Left hindlimb (tissue), 1 donor: Measurements from ENCODE around the gene COL6A2.
"Not testable (repeated sequence)": the region's sequence is repeated elsewhere in the genome, so short reads cannot be mapped to it uniquely, and the experiment has no call there.

Experiments
- DNase-seq: peaks from one replicate; pipeline ENCODE4 v3.0.0-alpha.2; 2018

COL6A2 gene

GRCh38 chr21:46079352-46080170 is 18.4 kb upstream of the COL6A2 start:
- peak; percentile 72 for DNase-seq

GRCh38 chr21:46080171-46081021 is 17.5 kb upstream of the COL6A2 start:
- DNase-seq: peak; percentile 55

GRCh38 chr21:46081022-46081861 is 16.7 kb upstream of the COL6A2 start:
- peak; percentile 73 for DNase-seq

DNA sequence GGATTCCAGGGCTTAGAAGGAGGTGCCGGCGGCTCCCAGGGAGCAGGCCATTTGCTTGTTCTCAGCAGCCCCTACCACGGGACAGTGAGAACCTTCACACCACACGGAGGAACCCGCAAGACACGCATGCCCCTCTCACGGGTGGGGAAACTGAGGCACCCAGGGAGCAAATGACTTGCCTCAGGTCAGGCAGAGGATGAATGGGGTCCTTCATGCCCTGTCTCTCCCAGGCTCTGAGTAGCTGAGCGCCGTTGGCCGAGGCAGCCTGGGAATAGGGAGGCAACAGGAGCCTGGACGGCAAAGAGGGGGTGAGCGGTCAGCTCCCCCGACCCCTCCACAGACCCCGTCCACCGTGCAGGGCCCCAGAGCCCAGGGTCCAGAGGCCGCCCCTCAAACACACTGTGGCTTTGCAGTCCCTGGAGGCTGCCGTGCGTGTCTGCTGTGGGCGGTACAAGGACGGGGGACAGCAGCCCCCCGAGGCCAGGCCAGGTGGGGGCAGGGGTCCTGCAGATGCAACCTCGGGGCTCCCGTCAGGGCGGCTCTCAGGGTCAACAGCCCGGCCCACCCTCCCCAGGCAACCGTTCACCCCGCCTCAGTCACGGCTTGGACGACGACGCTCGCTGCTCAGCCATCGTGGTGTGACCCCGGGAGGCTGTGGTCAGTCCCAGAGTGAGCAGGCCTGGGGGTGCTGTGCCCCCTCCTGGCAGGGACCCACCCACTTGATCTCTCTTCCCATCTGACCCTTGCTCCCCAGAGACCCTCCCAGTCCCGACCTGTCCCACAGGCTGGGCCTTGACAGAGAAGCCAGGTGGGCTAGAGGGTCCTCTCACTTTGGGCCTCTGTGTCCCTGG is 15.8 kb upstream of the COL6A2 start:
- peak; percentile 32 for DNase-seq

DNA sequence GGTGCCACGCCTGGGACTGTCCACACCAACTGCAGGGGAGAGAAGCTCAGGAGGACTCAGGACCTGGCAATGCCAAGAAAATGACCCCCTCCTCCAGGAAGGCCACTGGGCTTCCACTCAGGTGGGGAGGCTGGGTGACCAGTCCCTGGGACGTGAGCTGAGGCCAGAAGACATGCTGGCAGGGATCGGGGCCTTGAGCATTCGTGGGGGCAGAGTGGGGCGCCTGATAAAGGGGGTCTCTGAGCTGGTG is 15.3 kb upstream of the COL6A2 start:
- no peak for DNase-seq

GRCh38 chr21:46082963-46083790 is 14.7 kb upstream of the COL6A2 start:
- DNase-seq: peak; percentile 82

DNA sequence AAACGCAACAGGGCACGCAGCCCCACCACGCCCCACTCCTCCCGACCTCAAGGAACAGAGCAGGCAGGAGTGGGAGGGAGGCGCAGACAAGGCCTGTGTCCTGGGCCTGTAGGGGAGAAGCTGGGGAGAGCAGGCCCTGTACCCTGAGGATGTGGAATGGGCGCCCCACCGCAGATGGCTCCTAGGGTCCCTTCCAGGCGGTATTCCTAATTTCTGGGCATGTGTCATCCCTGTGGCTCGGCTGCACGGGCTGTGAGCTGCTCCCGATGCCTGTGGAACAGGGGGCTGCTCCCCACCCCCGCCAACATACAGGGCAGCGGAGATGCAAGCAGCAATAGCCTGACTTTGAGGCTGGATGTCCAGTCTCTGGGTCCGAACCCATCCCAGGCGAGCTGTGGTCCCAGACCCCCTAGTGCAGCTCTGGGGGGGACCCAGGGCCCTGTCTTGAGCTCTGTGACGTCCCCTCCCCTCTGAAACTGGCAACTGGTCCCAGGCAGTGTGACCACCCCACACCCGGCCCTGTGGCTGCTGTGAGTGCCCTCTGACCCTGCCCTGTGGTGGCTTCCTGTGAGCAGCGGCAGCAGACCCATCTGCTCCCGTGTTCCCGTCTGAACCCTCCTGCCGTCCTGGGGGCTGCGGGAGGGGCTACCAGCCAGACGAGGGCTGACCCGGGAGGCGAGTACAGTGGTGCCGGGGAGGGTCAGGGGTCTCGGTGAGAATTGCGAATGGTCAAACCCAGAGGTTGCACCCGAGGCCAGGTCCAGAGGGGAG is 13.9 kb upstream of the COL6A2 start:
- DNase-seq: peak; percentile 51

GRCh38 chr21:46084709-46085108 is 13.2 kb upstream of the COL6A2 start:
- DNase-seq: no peak

DNA sequence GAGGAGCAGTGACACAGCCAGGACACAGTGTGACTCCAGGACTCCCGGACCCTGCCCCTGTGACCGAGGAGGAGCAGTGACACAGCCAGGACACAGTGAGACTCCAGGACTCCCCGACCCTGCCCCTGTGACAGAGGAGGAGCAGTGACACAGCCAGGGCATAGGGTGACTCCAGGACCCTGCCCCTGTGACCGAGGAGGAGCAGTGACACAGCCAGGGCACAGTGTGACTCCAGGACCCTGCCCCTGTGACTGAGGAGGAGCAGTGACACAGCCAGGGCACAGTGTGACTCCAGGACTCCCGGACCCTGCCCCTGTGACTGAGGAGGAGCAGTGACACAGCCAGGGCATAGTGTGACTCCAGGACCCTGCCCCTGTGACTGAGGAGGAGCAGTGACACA is 12.7 kb upstream of the COL6A2 start:
- DNase-seq: not testable (repeated sequence)

DNA sequence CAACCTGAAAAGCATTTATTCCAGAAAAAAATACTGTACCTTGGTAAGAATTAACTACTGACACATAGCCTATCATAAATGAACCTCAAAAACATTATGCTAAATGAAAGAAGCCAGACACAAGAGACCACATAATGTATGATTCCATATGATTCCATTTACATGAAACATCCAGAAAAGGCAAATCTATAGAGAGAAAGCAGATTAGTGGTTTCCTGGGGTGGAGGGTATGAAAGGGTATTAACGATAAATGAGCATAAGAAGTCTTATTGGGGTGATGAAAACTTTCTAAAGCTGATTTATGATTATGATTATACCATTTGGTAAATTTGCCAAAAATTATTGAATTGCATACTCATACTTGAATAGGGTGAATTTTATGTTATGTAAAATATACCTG is 10.3 kb upstream of the COL6A2 start:
- no peak for DNase-seq

- DNase-seq: no peak
These were observed 9.7 kb upstream of the COL6A2 start for GRCh38 chr21:46088189-46088588.

DNA sequence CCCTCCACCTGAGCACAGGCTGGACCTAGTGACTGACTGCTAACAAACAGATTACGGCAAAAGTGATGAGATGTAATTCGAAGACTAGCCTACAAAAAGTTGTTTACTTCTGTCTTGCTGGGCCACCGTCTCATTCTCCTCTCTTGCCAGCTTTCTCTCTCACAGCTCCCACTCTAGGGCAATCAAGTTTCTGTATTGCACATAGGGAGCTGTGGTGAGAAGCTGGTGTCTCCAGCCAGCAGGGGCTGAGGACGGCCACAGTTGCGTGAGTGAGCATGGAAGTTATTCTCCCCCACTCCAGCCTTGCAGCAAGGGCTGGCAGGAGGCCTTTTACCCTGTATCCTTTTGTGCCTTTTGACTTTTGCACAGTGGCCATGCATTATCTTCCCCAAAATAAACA is 8.6 kb upstream of the COL6A2 start:
- DNase-seq: no peak

- DNase-seq: no peak
These were observed 6.8 kb upstream of the COL6A2 start for GRCh38 chr21:46091118-46091517.

- no peak for DNase-seq
These were observed 6.3 kb upstream of the COL6A2 start for GRCh38 chr21:46091631-46092025.

DNA sequence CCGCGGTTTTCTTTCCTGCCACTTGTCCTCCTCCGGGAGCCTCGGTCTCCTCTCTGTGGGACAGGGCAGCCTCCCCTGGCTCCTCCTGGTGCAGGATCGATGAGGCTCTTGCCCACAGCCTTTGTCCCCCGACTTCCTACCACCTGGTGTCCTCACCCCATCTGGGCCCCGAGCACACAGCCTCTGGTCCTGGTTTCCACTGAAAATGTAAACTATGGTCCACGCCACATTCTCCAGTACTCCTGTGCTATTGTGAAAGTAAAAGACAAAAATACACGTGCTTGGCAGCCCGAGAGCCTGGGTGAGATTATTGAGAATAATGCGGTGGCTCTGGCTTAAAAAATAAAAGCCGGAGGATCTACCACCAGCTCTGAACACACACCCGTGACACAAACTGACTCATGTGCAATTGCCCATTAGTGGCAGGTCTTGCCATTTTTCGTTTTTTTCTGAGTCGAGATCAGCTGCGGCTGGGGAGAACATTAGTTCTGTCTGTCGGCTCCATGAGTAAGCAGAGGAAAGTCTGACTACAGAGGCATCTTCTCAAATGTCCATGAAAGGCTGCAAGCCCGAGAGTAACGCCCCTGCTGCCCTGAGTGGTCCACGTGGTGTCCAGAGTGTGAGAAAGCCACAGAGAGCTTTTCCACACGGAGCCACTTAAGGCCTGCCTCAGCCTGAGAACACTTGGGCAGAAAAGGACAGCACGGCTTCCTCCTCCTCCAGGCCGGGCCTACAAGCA is 5.7 kb upstream of the COL6A2 start:
- DNase-seq: peak; percentile 85

DNA sequence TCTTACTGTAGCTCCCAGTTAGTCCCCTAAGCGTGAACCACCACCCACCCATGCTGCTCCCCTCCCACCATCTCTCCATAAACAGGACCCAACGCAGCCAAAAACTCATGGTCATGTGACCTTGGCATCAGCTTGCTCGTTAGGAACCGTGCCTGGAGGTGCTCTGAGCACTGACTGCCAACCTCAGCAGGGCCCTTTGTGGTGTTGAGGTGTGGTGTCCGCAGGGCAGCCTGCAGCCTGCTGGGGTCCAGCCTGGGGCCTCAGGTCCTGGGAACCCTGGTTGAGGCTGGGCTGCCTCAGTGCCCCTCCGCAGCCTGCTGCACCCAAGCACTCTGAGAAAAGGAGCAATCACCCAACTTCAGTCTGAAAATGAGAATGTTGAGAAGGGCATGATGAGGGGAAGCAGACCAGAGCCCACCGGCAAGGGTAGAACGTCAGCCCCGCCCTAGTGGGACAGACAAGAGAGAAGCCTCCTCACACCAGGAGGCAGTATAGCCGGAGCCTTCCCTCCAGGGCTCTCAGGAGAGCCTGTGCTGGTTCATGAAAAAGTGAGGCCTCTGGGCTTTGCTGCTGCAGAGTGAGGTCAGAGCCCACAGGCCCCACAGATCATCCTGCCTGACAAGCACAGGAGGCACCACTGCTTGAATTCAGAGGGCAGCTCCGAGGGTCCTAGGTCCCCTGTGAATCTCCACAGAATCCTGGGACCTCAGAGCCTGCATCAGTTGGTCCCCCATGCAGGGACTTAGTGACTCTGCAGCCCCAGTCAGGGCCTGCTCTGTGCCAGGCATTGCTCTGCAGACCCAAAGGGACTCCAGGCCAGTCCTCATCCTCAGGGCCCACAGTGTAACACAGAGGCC is 4.9 kb upstream of the COL6A2 start:
- no peak for DNase-seq

- DNase-seq: no peak
These were observed 4.1 kb upstream of the COL6A2 start for GRCh38 chr21:46093668-46094400.

DNA sequence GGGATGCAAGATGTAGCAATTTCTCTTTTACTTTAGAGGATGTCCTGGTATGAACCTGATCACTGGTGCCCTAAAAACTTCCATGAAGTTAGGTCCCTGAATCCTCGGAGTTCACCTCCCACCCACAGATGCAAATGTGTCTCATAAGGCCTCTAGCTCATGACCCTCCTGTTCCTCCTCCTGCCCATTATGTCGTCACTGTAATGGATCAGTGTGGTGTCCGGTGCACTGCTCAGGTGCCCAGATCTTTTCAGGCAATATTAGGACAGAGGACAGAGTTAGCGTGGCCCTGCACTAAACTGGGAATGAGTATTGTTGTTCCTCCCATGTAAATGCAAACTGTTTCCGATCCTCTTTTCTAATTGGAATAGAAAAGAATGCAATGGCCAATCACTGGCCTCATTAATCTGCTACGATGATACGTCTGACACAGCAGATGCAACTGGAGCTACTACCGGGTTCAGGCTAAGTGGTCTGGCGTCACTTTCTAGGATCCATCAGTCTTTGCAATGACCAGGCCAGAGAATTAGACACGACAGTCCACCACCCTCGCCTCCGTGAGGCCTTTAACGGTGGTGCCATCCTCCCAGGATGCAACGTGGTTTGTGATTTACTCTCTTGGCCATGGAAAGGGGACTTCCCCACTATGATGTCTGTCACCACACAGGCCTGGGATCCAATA is 3.4 kb upstream of the COL6A2 start:
- no peak for DNase-seq
